T-helper 1 cell (primary cell): Measurements from ENCODE around the gene KPNA5.
A peak's percentile ranks its signal among the peaks of the same experiment; 100 is the strongest.
"Not testable (repeated sequence)": the region's sequence is repeated elsewhere in the genome, so short reads cannot be mapped to it uniquely, and the experiment has no call there.

Source experiments
- DNase-seq, 5 donors: peaks; one replicate each; pipeline ENCODE4 v3.0.0-alpha.2; 2012 to 2020
- total RNA-seq, 4 donors: gene quantifications; one replicate each; lab custom pipeline; 2026; lab: John Stamatoyannopoulos, UW

The KPNA5 gene
- 50.6 to 69.9 (median 60.2) reads per million in 4 donors for total RNA-seq

GRCh38 chr6:116680880-116681672, at the start of gene KPNA5:
Gene KPNA5 (plus strand): TSS chr6:116681211. CDS start chr6:116681335, 124 bp downstream.
- DNase-seq: peak; percentile 78 to 95 (median 88)

GRCh38 chr6:116631379-116631990, 49.5 kb upstream of the KPNA5 start:
- no peak for DNase-seq

- DNase-seq: no peak
Observed at GRCh38 chr6:116633685-116634084, 47.3 kb upstream of the KPNA5 start.

GRCh38 chr6:116648156-116648555, 32.9 kb upstream of the KPNA5 start:
- no peak for DNase-seq

- DNase-seq: no peak
Observed at GRCh38 chr6:116649129-116649528, 31.9 kb upstream of the KPNA5 start.

- no peak for DNase-seq
Observed at GRCh38 chr6:116651916-116652315, 29.1 kb upstream of the KPNA5 start.

- no peak for DNase-seq
Observed at GRCh38 chr6:116661594-116661993, 19.4 kb upstream of the KPNA5 start.

GRCh38 chr6:116662202-116662601, 18.8 kb upstream of the KPNA5 start:
- no peak for DNase-seq

- no peak for DNase-seq
Observed at GRCh38 chr6:116663308-116663707, 17.7 kb upstream of the KPNA5 start.

- not testable (repeated sequence) for DNase-seq
Observed at GRCh38 chr6:116664169-116664568, 16.8 kb upstream of the KPNA5 start.

GRCh38 chr6:116665464-116665863, 15.5 kb upstream of the KPNA5 start:
- DNase-seq: no peak

GRCh38 chr6:116666869-116667268, 14.1 kb upstream of the KPNA5 start:
- peak in 1 of 5 donors; percentile 55 for DNase-seq

- no peak for DNase-seq
Observed at GRCh38 chr6:116667623-116668022, 13.4 kb upstream of the KPNA5 start.

- DNase-seq: no peak
Observed at GRCh38 chr6:116672306-116672705, 8.7 kb upstream of the KPNA5 start.

- DNase-seq: no peak
Observed at GRCh38 chr6:116676021-116676420, 5.0 kb upstream of the KPNA5 start.

- peak in 4 of 5 donors; percentile 14 to 58 (median 23) for DNase-seq
Observed at GRCh38 chr6:116682334-116682712, 1.3 kb downstream of the KPNA5 start.

GRCh38 chr6:116685437-116685993, 4.5 kb downstream of the KPNA5 start:
- DNase-seq: no peak

GRCh38 chr6:116686475-116687101, 5.6 kb downstream of the KPNA5 start:
- not testable (repeated sequence) for DNase-seq

GRCh38 chr6:116691154-116691553, 10.1 kb downstream of the KPNA5 start:
- no peak for DNase-seq

GRCh38 chr6:116692873-116693272, 11.9 kb downstream of the KPNA5 start:
- DNase-seq: not testable (repeated sequence)

- not testable (repeated sequence) for DNase-seq
Observed at GRCh38 chr6:116693275-116693674, 12.3 kb downstream of the KPNA5 start.

- DNase-seq: peak in 1 of 5 donors; percentile 6
Observed at GRCh38 chr6:116695401-116695800, 14.4 kb downstream of the KPNA5 start.

- DNase-seq: no peak
Observed at GRCh38 chr6:116697480-116697879, 16.5 kb downstream of the KPNA5 start.
